Fibroblast of lung (primary cell): Measurements from ENCODE around the gene KRTAP4-16. TPM values are rescaled to one million over a fixed set of nuclear protein-coding genes. Genes with fewer than 3 reads are reported as not detected.

ENCODE experiments used
- DNase-seq, 2 donors: peaks; one replicate each; pipeline versions ENCODE4 v3.0.0 to v3.0.0-alpha.2; 2010; ENCODE audit warnings: low read depth in 2 of 2
- H2AFZ ChIP-seq: 2 replicates; pipeline ENCODE4 v1.5.1; 2012; ENCODE audit warnings: low read length, control low read depth, inconsistent platforms
- H3K27ac ChIP-seq: 2 replicates; pipeline ENCODE4 v1.5.1; 2011; ENCODE audit warnings: low read length, control low read depth; ENCODE audit not compliant: insufficient read depth
- H3K27me3 ChIP-seq: 2 replicates; pipeline ENCODE4 v1.5.1; 2011; ENCODE audit warnings: mild to moderate bottlenecking, low read length; ENCODE audit not compliant: control insufficient read depth, insufficient read depth
- H3K36me3 ChIP-seq: 2 replicates; pipeline ENCODE4 v1.5.1; 2011; ENCODE audit warnings: low read length; ENCODE audit not compliant: control insufficient read depth, insufficient read depth
- H3K4me1 ChIP-seq: 2 replicates; pipeline ENCODE4 v1.5.1; 2011; ENCODE audit warnings: low read length; ENCODE audit not compliant: control insufficient read depth, insufficient read depth; ENCODE audit errors: extremely low read depth
- H3K4me2 ChIP-seq: 2 replicates; pipeline ENCODE4 v1.5.1; 2011; ENCODE audit warnings: low read length, control low read depth; ENCODE audit not compliant: insufficient read depth; ENCODE audit errors: extremely low read depth
- H3K4me3 ChIP-seq, 4 experiments: fragments of 200-600 bp in 1 of 4; sonication (generic) in 1 of 4; replicated peaks in 1 of 4; 2 replicates each; pipeline ENCODE4 v1.5.1; 2011 to 2016; ENCODE audit warnings: low read length in 4 of 4, low read depth in 3 of 4, mild to moderate bottlenecking in 3 of 4, control low read depth in 2 of 4, inconsistent platforms in 1 of 4, mixed read lengths in 1 of 4; ENCODE audit not compliant: insufficient read depth in 1 of 4; ENCODE audit errors: control extremely low read depth in 1 of 4
- H3K79me2 ChIP-seq: 2 replicates; pipeline ENCODE4 v1.5.1; 2012; ENCODE audit warnings: mild to moderate bottlenecking, low read length, inconsistent platforms; ENCODE audit not compliant: control insufficient read depth, insufficient read depth
- H3K9ac ChIP-seq: 2 replicates; pipeline ENCODE4 v1.5.1; 2011; ENCODE audit warnings: mild to moderate bottlenecking, low read length, control low read depth; ENCODE audit not compliant: insufficient read depth
- H3K9me3 ChIP-seq: 2 replicates; pipeline ENCODE4 v1.5.1; 2012; ENCODE audit warnings: low read depth, low read length; ENCODE audit not compliant: control insufficient read depth, insufficient read depth
- H4K20me1 ChIP-seq: 2 replicates; pipeline ENCODE4 v1.5.1; 2011; ENCODE audit warnings: low read length; ENCODE audit not compliant: control insufficient read depth, insufficient read depth; ENCODE audit errors: extremely low read depth
- EZH2 ChIP-seq: IDR thresholded peaks from 2 replicates; pipeline ENCODE4 v1.5.1; 2012; ENCODE audit warnings: low read length, control low read depth, mild to moderate bottlenecking; ENCODE audit errors: missing control alignments
- polyA minus RNA-seq: library from RNA; depleted of rRNA, polyadenylated mRNA; stranded (reverse); fragments of >200 nt; gene quantifications from 2 replicates; pipeline ENCODE4 v1.2.3, GENCODE V29; 2011; ENCODE audit warnings: low replicate concordance
- polyA plus RNA-seq, 2 donors: library from polyadenylated mRNA; depleted of rRNA in 1 of 2; stranded (reverse) in 1 of 2; unstranded in 1 of 2; fragments of >200 nt; gene quantifications; 2 replicates each; pipeline ENCODE4 v1.2.1, GENCODE V29; 2011 to 2012; ENCODE audit warnings: missing spikeins in 1 of 2
- total RNA-seq: library from RNA; depleted of rRNA; stranded (reverse); fragments of >200 nt; gene quantifications from 2 replicates; pipeline ENCODE4 v1.2.1, GENCODE V29; 2014
- TF ChIP-seq, protein P1 (sequence below), 2 donors: IDR thresholded peaks in 1 of 2; conservative IDR thresholded peaks in 1 of 2; 1 replicate in 1 of 2; 2 replicates in 1 of 2; pipeline ENCODE4 v1.5.1; 2011 to 2012; ENCODE audit warnings: low read length in 2 of 2, control low read depth in 1 of 2, inconsistent platforms in 1 of 2, low read depth in 1 of 2, mild to moderate bottlenecking in 1 of 2

Gene KRTAP4-16
- total RNA-seq (not detected in 2 replicates), polyA plus RNA-seq (not detected in 2 replicates), polyA minus RNA-seq (not detected in 2 replicates)
- not detected in 2 replicates for polyA plus RNA-seq (2012)

DNA sequence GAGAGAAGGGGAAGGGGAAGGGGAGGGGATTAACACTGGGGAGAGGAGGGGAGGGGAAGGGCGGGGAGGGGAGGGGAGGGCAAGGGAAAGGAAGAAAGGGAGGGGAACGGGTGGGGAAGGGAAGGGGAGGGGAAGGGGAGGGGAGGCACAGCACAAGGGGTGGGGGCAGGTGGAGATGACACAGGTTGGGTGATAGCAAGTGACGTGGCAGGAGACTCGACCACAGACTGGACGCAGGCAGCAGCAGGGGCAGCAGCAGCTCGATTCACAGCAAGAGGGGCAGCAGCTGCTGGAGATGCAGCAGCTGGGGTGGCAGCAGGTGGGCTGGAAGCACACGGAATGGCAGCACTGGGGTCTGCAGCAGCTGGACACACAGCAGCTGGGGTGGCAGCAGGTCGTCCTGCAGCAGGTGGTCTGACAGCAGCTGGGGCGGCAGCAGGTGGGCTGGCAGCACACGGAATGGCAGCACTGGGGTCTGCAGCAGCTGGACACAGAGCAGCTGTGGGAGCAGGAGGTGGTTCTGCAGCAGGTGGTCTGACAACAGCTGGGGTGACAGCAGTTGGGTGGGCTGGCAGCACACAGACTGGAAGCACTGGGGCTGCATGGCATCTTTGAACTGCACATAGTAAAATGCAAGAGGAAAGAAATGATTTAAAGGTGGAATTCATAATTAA, at the start of gene KRTAP4-16:
Gene KRTAP4-16 (minus strand): TSS at position 624 of the 674 bp plus-strand sequence. CDS start 0 bp downstream, at position 624.
- H3K27me3 ChIP-seq, result no peaks in the 10 kb centered on the region
- peaks cover 3% of the 10 kb centered on the region for H3K4me1 ChIP-seq
- no peaks in the 10 kb centered on the region for H3K9me3 ChIP-seq
- H3K9ac ChIP-seq, result no peak within 1 kb of the TSS
- no peak within 1 kb of the TSS for H3K4me3 ChIP-seq
- peak within 1 kb of the TSS; percentile 25 for H3K4me2 ChIP-seq
- DNase-seq, result no peak
- no peaks in the 10 kb centered on the region for H3K36me3 ChIP-seq
- H4K20me1 ChIP-seq, result no peaks in the 10 kb centered on the region
- TF ChIP-seq EZH2, result no peak
- TF ChIP-seq, protein P1, sequence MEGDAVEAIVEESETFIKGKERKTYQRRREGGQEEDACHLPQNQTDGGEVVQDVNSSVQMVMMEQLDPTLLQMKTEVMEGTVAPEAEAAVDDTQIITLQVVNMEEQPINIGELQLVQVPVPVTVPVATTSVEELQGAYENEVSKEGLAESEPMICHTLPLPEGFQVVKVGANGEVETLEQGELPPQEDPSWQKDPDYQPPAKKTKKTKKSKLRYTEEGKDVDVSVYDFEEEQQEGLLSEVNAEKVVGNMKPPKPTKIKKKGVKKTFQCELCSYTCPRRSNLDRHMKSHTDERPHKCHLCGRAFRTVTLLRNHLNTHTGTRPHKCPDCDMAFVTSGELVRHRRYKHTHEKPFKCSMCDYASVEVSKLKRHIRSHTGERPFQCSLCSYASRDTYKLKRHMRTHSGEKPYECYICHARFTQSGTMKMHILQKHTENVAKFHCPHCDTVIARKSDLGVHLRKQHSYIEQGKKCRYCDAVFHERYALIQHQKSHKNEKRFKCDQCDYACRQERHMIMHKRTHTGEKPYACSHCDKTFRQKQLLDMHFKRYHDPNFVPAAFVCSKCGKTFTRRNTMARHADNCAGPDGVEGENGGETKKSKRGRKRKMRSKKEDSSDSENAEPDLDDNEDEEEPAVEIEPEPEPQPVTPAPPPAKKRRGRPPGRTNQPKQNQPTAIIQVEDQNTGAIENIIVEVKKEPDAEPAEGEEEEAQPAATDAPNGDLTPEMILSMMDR (conservative IDR thresholded peaks at IDR 0.05 in 1 of 2, IDR thresholded peaks at IDR 0.05 in 1 of 2; ENCODE audit: low read depth in 1 of 2, low read length in 2 of 2), result no peak
- no peak within 1 kb of the TSS for H3K27ac ChIP-seq
- no peak within 1 kb of the TSS for H2AFZ ChIP-seq
- no peaks in the 10 kb centered on the region for H3K79me2 ChIP-seq

DNA sequence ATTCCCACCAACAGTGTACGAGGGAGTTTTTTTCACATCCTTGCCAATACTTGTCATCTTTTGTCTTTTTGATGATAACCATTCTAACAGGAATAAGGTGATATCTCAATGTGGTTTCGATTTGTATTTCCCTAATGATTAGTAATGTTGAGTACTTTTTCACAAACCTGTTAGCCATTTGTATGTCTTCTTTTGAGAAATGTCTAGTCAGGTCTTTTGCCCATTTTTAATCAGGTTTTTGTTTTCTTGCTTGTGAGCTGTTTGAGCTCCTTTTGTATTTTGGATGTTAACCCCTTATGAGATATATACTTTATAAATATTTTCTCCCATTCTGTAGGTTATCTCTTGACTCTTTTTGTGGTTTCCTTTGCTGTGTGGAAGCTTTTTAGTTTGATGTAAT, 49.5 kb upstream of the KRTAP4-16 start:
- Histone ChIP-seq H3K4me2 (no peak overlapping the region), H3K4me1 (no peaks in the 10 kb centered on the region), H3K27ac (no peak overlapping the region)

DNA sequence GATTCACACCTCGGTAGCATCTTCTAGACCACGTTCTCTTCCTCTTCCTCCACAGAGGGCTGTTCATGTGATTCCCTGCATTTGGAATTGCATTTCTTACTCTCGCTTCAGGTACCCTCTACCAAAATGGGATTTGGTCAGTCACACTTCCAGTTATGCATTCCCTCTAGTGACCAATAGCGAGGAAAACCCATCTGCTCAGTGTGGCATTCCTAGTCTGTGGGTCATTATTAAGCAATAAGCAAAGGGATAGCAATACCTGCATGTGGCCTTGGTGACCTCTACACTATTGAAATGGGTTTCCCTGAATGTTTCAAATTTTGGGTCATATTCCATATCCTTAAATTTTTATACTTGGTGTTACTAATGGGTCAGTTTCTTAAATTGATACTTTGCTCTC, 48.0 kb upstream of the KRTAP4-16 start:
- Histone ChIP-seq H3K4me3 (no peak overlapping the region), H4K20me1 (no peaks in the 10 kb centered on the region), H3K4me1 (no peaks in the 10 kb centered on the region), H2AFZ (no peak overlapping the region), H3K9me3 (no peaks in the 10 kb centered on the region), H3K27ac (no peak overlapping the region), H3K79me2 (no peaks in the 10 kb centered on the region), H3K9ac (no peak overlapping the region), H3K4me2 (no peak overlapping the region), H3K27me3 (no peaks in the 10 kb centered on the region), H3K36me3 (no peaks in the 10 kb centered on the region)
- no peak for TF ChIP-seq EZH2
- TF ChIP-seq, protein P1 (conservative IDR thresholded peaks at IDR 0.05 in 1 of 2, IDR thresholded peaks at IDR 0.05 in 1 of 2; ENCODE audit: low read depth in 1 of 2, low read length in 2 of 2), result no peak
- DNase-seq, result no peak

More for the DNA sequence above, 49.5 kb upstream of the KRTAP4-16 start:
- TF ChIP-seq EZH2, result no peak
- TF ChIP-seq, protein P1 (conservative IDR thresholded peaks at IDR 0.05 in 1 of 2, IDR thresholded peaks at IDR 0.05 in 1 of 2; ENCODE audit: low read depth in 1 of 2, low read length in 2 of 2), result no peak
- no peaks in the 10 kb centered on the region for H3K36me3 ChIP-seq
- no peaks in the 10 kb centered on the region for H3K27me3 ChIP-seq
- H3K4me3 ChIP-seq, result no peak overlapping the region
- no peaks in the 10 kb centered on the region for H4K20me1 ChIP-seq
- H3K9me3 ChIP-seq, result no peaks in the 10 kb centered on the region
- no peak overlapping the region for H2AFZ ChIP-seq
- H3K79me2 ChIP-seq, result no peaks in the 10 kb centered on the region
- H3K9ac ChIP-seq, result no peak overlapping the region
- no peak for DNase-seq
